CD8-positive, alpha-beta memory T cell (primary cell): ENCODE data around the gene ARHGEF7. TPM values are rescaled to one million over a fixed set of nuclear protein-coding genes. Genes with fewer than 3 reads are reported as not detected.

Experiments used
- CTCF ChIA-PET: fragments of 350-600 bp; sonication (Branson Sonifier 250); formaldehyde crosslinking; loops from one replicate; lab custom pipeline; 2021; ENCODE audit warnings: antibody characterized with exemption; lab: Charles Lee
- POLR2A ChIA-PET: fragments of 350-600 bp; sonication (Branson Sonifier 250); formaldehyde crosslinking; loops from one replicate; lab custom pipeline; 2021; ENCODE audit warnings: antibody characterized with exemption; lab: Charles Lee
- DNase-seq, 5 donors: peaks; one replicate each; pipeline versions ENCODE4 v3.0.0 to v3.0.0-alpha.2; 2020 to 2022; ENCODE audit warnings: mixed read lengths in 1 of 5
- H3K27ac ChIP-seq: one replicate; pipeline ENCODE4 v1.7.0; 2013; ENCODE audit warnings: low read depth, mild to moderate bottlenecking, low read length, moderate library complexity
- H3K27me3 ChIP-seq: 2 replicates; pipeline ENCODE4 v1.7.0; 2013; ENCODE audit warnings: low read length, mild to moderate bottlenecking; ENCODE audit not compliant: insufficient read depth, poor library complexity, severe bottlenecking
- H3K36me3 ChIP-seq: 2 replicates; pipeline ENCODE4 v1.7.0; 2013; ENCODE audit warnings: mild to moderate bottlenecking, low read length, moderate library complexity; ENCODE audit not compliant: insufficient read depth
- H3K4me1 ChIP-seq: 2 replicates; pipeline ENCODE4 v1.7.0; 2013; ENCODE audit warnings: mild to moderate bottlenecking, low read length, moderate library complexity; ENCODE audit not compliant: insufficient read depth
- H3K4me3 ChIP-seq: 2 replicates; pipeline ENCODE4 v1.7.0; 2013; ENCODE audit warnings: mild to moderate bottlenecking, low read length
- H3K9me3 ChIP-seq: 2 replicates; pipeline ENCODE4 v1.7.0; 2013; ENCODE audit warnings: mild to moderate bottlenecking, low read length
- H3K27ac Mint-ChIP-seq, 8 donors: one replicate each; pipeline ENCODE4 v1.8.0; 2020 to 2021; ENCODE audit warnings: mixed read lengths in 8 of 8, mild to moderate bottlenecking in 6 of 8, inconsistent platforms in 3 of 8, moderate library complexity in 3 of 8
- H3K27me3 Mint-ChIP-seq, 2 donors: one replicate each; pipeline ENCODE4 v1.8.0; 2020 to 2021; ENCODE audit warnings: mixed read lengths in 2 of 2, mild to moderate bottlenecking in 1 of 2, moderate library complexity in 1 of 2
- H3K36me3 Mint-ChIP-seq, 3 donors: one replicate each; pipeline ENCODE4 v1.8.0; 2020 to 2021; ENCODE audit warnings: mixed read lengths in 3 of 3, inconsistent platforms in 1 of 3, mild to moderate bottlenecking in 1 of 3
- H3K4me1 Mint-ChIP-seq, 3 donors: one replicate each; pipeline ENCODE4 v1.8.0; 2020 to 2021; ENCODE audit warnings: mixed read lengths in 3 of 3, inconsistent platforms in 1 of 3, mild to moderate bottlenecking in 1 of 3
- H3K4me3 Mint-ChIP-seq, 7 donors: one replicate each; pipeline ENCODE4 v1.8.0; 2020 to 2021; ENCODE audit warnings: mixed read lengths in 7 of 7, mild to moderate bottlenecking in 6 of 7, moderate library complexity in 4 of 7, inconsistent platforms in 2 of 7
- H3K9me3 Mint-ChIP-seq, 5 donors: one replicate each; pipeline ENCODE4 v1.8.0; 2020 to 2022; ENCODE audit warnings: mixed read lengths in 5 of 5, mild to moderate bottlenecking in 3 of 5, moderate library complexity in 2 of 5, inconsistent platforms in 1 of 5
- polyA plus RNA-seq: library from polyadenylated mRNA; unstranded; fragments of 300-500 nt; fragmentation: Illumina TruSeq; gene quantifications from one replicate; pipeline ENCODE4 v1.2.3, GENCODE V29; 2021
- total RNA-seq, 2 experiments: library from RNA; stranded (reverse); gene quantifications; one replicate each; pipeline ENCODE4 v1.2.3, GENCODE V29; 2021

The ARHGEF7 gene
- total and polyA plus RNA-seq, 3 experiments from 2014 or later: 12.0 to 46.2 (median 45.9) TPM

GRCh38 chr13:111210091-111210490 is 95.0 kb downstream of the ARHGEF7 start:
- Histone ChIP-seq H3K27me3 (no peaks in the 10 kb centered on the region), H3K4me1 (peaks cover 6% of the 10 kb centered on the region), H3K36me3 (no peaks in the 10 kb centered on the region), H3K9me3 (no peaks in the 10 kb centered on the region), H3K27ac (no peak overlapping the region), H3K4me3 (no peak overlapping the region)
- DNase-seq: no peak
- ChIA-PET CTCF (no interaction called here), POLR2A (interaction anchor here (1.2 kb wide), 1 partner anchor 27 kb away, joined by 3 read pairs; no protein-coding TSS in a partner anchor)
- no peaks in the 10 kb centered on the region for H3K27me3 Mint-ChIP-seq
- no peak overlapping the region for H3K27ac Mint-ChIP-seq
- peaks cover 50 to 82% (median 76%) of the 10 kb centered on the region in 3 donors for H3K4me1 Mint-ChIP-seq
- peaks cover 0 to 56% (median 8%) of the 10 kb centered on the region in 3 donors for H3K36me3 Mint-ChIP-seq
- H3K9me3 Mint-ChIP-seq: no peaks in the 10 kb centered on the region
- no peak overlapping the region for H3K4me3 Mint-ChIP-seq

- Mint-ChIP-seq H3K36me3 (peaks cover 0 to 49% (median 8%) of the 10 kb centered on the region in 3 donors), H3K4me1 (peaks cover 49 to 83% (median 82%) of the 10 kb centered on the region in 3 donors), H3K4me3 (no peak overlapping the region), H3K27ac (peak overlapping the region in 2 of 8 donors; percentile 5 to 15), H3K27me3 (no peaks in the 10 kb centered on the region), H3K9me3 (no peaks in the 10 kb centered on the region)
- peaks cover 6% of the 10 kb centered on the region for H3K4me1 ChIP-seq
- POLR2A ChIA-PET: interaction anchor here (0.8 to 1.2 kb wide), 2 partner anchors 11 to 28 kb away, joined by 3 read pairs; no protein-coding TSS in a partner anchor
- H3K27me3 ChIP-seq: no peaks in the 10 kb centered on the region
- no peaks in the 10 kb centered on the region for H3K9me3 ChIP-seq
- no peak for DNase-seq
- CTCF ChIA-PET: interaction anchor here (8.8 kb wide), 1 partner anchor 143 kb away, joined by 79 read pairs; no protein-coding TSS in a partner anchor
- H3K27ac ChIP-seq: no peak overlapping the region
- no peak overlapping the region for H3K4me3 ChIP-seq
- H3K36me3 ChIP-seq: no peaks in the 10 kb centered on the region
These were observed 95.7 kb downstream of the ARHGEF7 start for GRCh38 chr13:111210544-111211469.

- H3K27ac Mint-ChIP-seq: peak overlapping the region in 4 of 8 donors; percentile 10 to 67 (median 39)
These were observed 96.8 kb downstream of the ARHGEF7 start for GRCh38 chr13:111211789-111212516.

GRCh38 chr13:111212517-111212873 is 97.4 kb downstream of the ARHGEF7 start:
- H3K4me3 ChIP-seq: no peak overlapping the region
- H3K4me1 Mint-ChIP-seq: peaks cover 52 to 93% (median 80%) of the 10 kb centered on the region in 3 donors
- H3K4me1 ChIP-seq: peaks cover 6% of the 10 kb centered on the region
- no peak for DNase-seq
- H3K27ac ChIP-seq: no peak overlapping the region
- no peaks in the 10 kb centered on the region for H3K27me3 ChIP-seq
- H3K27me3 Mint-ChIP-seq: no peaks in the 10 kb centered on the region
- no peak overlapping the region for H3K27ac Mint-ChIP-seq
- CTCF ChIA-PET: interaction anchor here (8.8 kb wide), 1 partner anchor 145 kb away, joined by 79 read pairs; no protein-coding TSS in a partner anchor
- H3K9me3 Mint-ChIP-seq: no peaks in the 10 kb centered on the region
- POLR2A ChIA-PET: no interaction called here
- no peaks in the 10 kb centered on the region for H3K9me3 ChIP-seq
- H3K4me3 Mint-ChIP-seq: no peak overlapping the region
- no peaks in the 10 kb centered on the region for H3K36me3 ChIP-seq
- H3K36me3 Mint-ChIP-seq: peaks cover 0 to 39% (median 6%) of the 10 kb centered on the region in 3 donors

More at GRCh38 chr13:111211789-111212516, 96.8 kb downstream of the ARHGEF7 start:
- peaks cover 55 to 93% (median 85%) of the 10 kb centered on the region in 3 donors for H3K4me1 Mint-ChIP-seq
- POLR2A ChIA-PET: no interaction called here
- Histone ChIP-seq H3K27me3 (no peaks in the 10 kb centered on the region), H3K9me3 (no peaks in the 10 kb centered on the region), H3K27ac (no peak overlapping the region), H3K4me3 (no peak overlapping the region), H3K36me3 (no peaks in the 10 kb centered on the region), H3K4me1 (peaks cover 6% of the 10 kb centered on the region)
- peaks cover 0 to 41% (median 8%) of the 10 kb centered on the region in 3 donors for H3K36me3 Mint-ChIP-seq
- H3K27me3 Mint-ChIP-seq: no peaks in the 10 kb centered on the region
- CTCF ChIA-PET: interaction anchor here (8.8 kb wide), 1 partner anchor 144 kb away, joined by 79 read pairs; no protein-coding TSS in a partner anchor
- DNase-seq: no peak
- H3K4me3 Mint-ChIP-seq: no peak overlapping the region
- H3K9me3 Mint-ChIP-seq: no peaks in the 10 kb centered on the region

- Histone ChIP-seq H3K4me3 (no peak overlapping the region), H3K27ac (no peak overlapping the region), H3K36me3 (no peaks in the 10 kb centered on the region), H3K9me3 (no peaks in the 10 kb centered on the region), H3K27me3 (no peaks in the 10 kb centered on the region), H3K4me1 (no peaks in the 10 kb centered on the region)
- ChIA-PET CTCF (interaction anchor here (8.8 kb wide), 1 partner anchor 146 kb away, joined by 79 read pairs; no protein-coding TSS in a partner anchor), POLR2A (no interaction called here)
- no peak for DNase-seq
- H3K36me3 Mint-ChIP-seq: peaks cover 3 to 43% (median 5%) of the 10 kb centered on the region in 3 donors
- H3K27ac Mint-ChIP-seq: peak overlapping the region in 1 of 8 donors; percentile 52
- no peaks in the 10 kb centered on the region for H3K27me3 Mint-ChIP-seq
- no peak overlapping the region for H3K4me3 Mint-ChIP-seq
- H3K4me1 Mint-ChIP-seq: peaks cover 48 to 78% (median 72%) of the 10 kb centered on the region in 3 donors
- no peaks in the 10 kb centered on the region for H3K9me3 Mint-ChIP-seq
These were observed 99.0 kb downstream of the ARHGEF7 start for GRCh38 chr13:111213964-111214726.

- peak overlapping the region in 1 of 7 donors; percentile 26 for H3K4me3 Mint-ChIP-seq
- no peaks in the 10 kb centered on the region for H3K27me3 Mint-ChIP-seq
- H3K27me3 ChIP-seq: no peaks in the 10 kb centered on the region
- no peak for DNase-seq
- no peaks in the 10 kb centered on the region for H3K36me3 ChIP-seq
- H3K36me3 Mint-ChIP-seq: peaks cover 3 to 48% (median 3%) of the 10 kb centered on the region in 3 donors
- no peaks in the 10 kb centered on the region for H3K4me1 ChIP-seq
- no peaks in the 10 kb centered on the region for H3K9me3 ChIP-seq
- ChIA-PET CTCF (interaction anchor here (0.6 to 8.8 kb wide), 5 partner anchors 9 to 622 kb away, joined by 3 to 79 read pairs (median 4); no protein-coding TSS in a partner anchor), POLR2A (no interaction called here)
- no peak overlapping the region for H3K27ac ChIP-seq
- H3K27ac Mint-ChIP-seq: peak overlapping the region in 6 of 8 donors; percentile 5 to 77 (median 44)
- H3K4me1 Mint-ChIP-seq: peaks cover 40 to 74% (median 64%) of the 10 kb centered on the region in 3 donors
- no peaks in the 10 kb centered on the region for H3K9me3 Mint-ChIP-seq
- no peak overlapping the region for H3K4me3 ChIP-seq
These were observed 100.3 kb downstream of the ARHGEF7 start for GRCh38 chr13:111215081-111216047.
